Effector memory CD8-positive, alpha-beta T cell (primary cell): ENCODE data around the gene MAT2B.

Experiments
- ATAC-seq: fragments of 150-1000 bp; cut with Tn5 transposase; replicated peaks from 2 replicates; pipeline ENCODE4 v1.10.0; 2021; ENCODE audit warnings: mild to moderate bottlenecking, moderate library complexity
- DNase-seq, 3 experiments: peaks; one replicate each; pipeline ENCODE4 v3.0.0; 2021
- H3K27ac Mint-ChIP-seq, 2 donors: one replicate each; pipeline ENCODE4 v1.8.0; 2022; ENCODE audit warnings: mild to moderate bottlenecking in 2 of 2, mixed read lengths in 2 of 2, moderate library complexity in 2 of 2
- H3K27me3 Mint-ChIP-seq, 2 donors: one replicate each; pipeline ENCODE4 v1.8.0; 2022; ENCODE audit warnings: mixed read lengths in 2 of 2
- H3K36me3 Mint-ChIP-seq: one replicate; pipeline ENCODE4 v1.8.0; 2022; ENCODE audit warnings: mild to moderate bottlenecking, moderate library complexity, mixed read lengths; ENCODE audit not compliant: insufficient read depth
- H3K4me1 Mint-ChIP-seq, 2 donors: one replicate each; pipeline ENCODE4 v1.8.0; 2022; ENCODE audit warnings: low read depth in 2 of 2, mixed read lengths in 2 of 2
- H3K4me3 Mint-ChIP-seq, 2 donors: one replicate each; pipeline ENCODE4 v1.8.0; 2022; ENCODE audit warnings: mild to moderate bottlenecking in 2 of 2, mixed read lengths in 2 of 2, moderate library complexity in 2 of 2
- H3K9me3 Mint-ChIP-seq, 2 donors: one replicate each; pipeline ENCODE4 v1.8.0; 2022; ENCODE audit warnings: mixed read lengths in 2 of 2

Gene MAT2B

GRCh38 chr5:163478982-163479271 lies 26.5 kb upstream of the MAT2B start:
- ATAC-seq (no peak), DNase-seq (no peak)
- Mint-ChIP-seq H3K9me3 (no peaks in the 10 kb centered on the region), H3K36me3 (no peaks in the 10 kb centered on the region), H3K4me1 (no peaks in the 10 kb centered on the region), H3K27me3 (no peaks in the 10 kb centered on the region), H3K27ac (no peak overlapping the region), H3K4me3 (no peak overlapping the region)

GRCh38 chr5:163489055-163489744 lies 16.2 kb upstream of the MAT2B start:
- no peaks in the 10 kb centered on the region for H3K4me1 Mint-ChIP-seq
- H3K4me3 Mint-ChIP-seq, result no peak overlapping the region
- H3K27ac Mint-ChIP-seq, result no peak overlapping the region
- no peaks in the 10 kb centered on the region for H3K36me3 Mint-ChIP-seq
- DNase-seq (no peak), ATAC-seq (peak; percentile 43)
- H3K27me3 Mint-ChIP-seq, result no peaks in the 10 kb centered on the region
- no peaks in the 10 kb centered on the region for H3K9me3 Mint-ChIP-seq

- DNase-seq (no peak), ATAC-seq (no peak)
- Mint-ChIP-seq H3K4me1 (no peaks in the 10 kb centered on the region), H3K9me3 (no peaks in the 10 kb centered on the region), H3K36me3 (no peaks in the 10 kb centered on the region), H3K27ac (no peak overlapping the region), H3K4me3 (no peak overlapping the region), H3K27me3 (no peaks in the 10 kb centered on the region)
These were observed 15.7 kb upstream of the MAT2B start for GRCh38 chr5:163489745-163490075.

- no peaks in the 10 kb centered on the region for H3K9me3 Mint-ChIP-seq
- ATAC-seq (no peak), DNase-seq (no peak)
- H3K27me3 Mint-ChIP-seq, result no peaks in the 10 kb centered on the region
- no peak overlapping the region for H3K27ac Mint-ChIP-seq
- no peaks in the 10 kb centered on the region for H3K36me3 Mint-ChIP-seq
- no peak overlapping the region for H3K4me3 Mint-ChIP-seq
- no peaks in the 10 kb centered on the region for H3K4me1 Mint-ChIP-seq
These were observed 9.1 kb upstream of the MAT2B start for GRCh38 chr5:163496286-163496685.

GRCh38 chr5:163497315-163497714 lies 8.1 kb upstream of the MAT2B start:
- no peak overlapping the region for H3K4me3 Mint-ChIP-seq
- no peaks in the 10 kb centered on the region for H3K9me3 Mint-ChIP-seq
- H3K4me1 Mint-ChIP-seq, result no peaks in the 10 kb centered on the region
- H3K36me3 Mint-ChIP-seq, result no peaks in the 10 kb centered on the region
- DNase-seq (no peak), ATAC-seq (no peak)
- no peaks in the 10 kb centered on the region for H3K27me3 Mint-ChIP-seq
- H3K27ac Mint-ChIP-seq, result no peak overlapping the region

GRCh38 chr5:163498886-163499285 lies 6.5 kb upstream of the MAT2B start:
- Mint-ChIP-seq H3K4me3 (no peak overlapping the region), H3K36me3 (peaks cover 2% of the 10 kb centered on the region), H3K4me1 (peaks cover 9 to 12% of the 10 kb centered on the region in 2 donors), H3K9me3 (no peaks in the 10 kb centered on the region), H3K27me3 (no peaks in the 10 kb centered on the region), H3K27ac (no peak overlapping the region)
- ATAC-seq, result no peak
- no peak for DNase-seq

GRCh38 chr5:163502521-163502920 lies 2.9 kb upstream of the MAT2B start:
- Mint-ChIP-seq H3K4me3 (peak overlapping the region; percentile 91 to 94), H3K27me3 (no peaks in the 10 kb centered on the region), H3K36me3 (peaks cover 33% of the 10 kb centered on the region), H3K27ac (peak overlapping the region; percentile 99), H3K4me1 (peaks cover 24 to 33% of the 10 kb centered on the region in 2 donors), H3K9me3 (no peaks in the 10 kb centered on the region)
- DNase-seq, result no peak
- no peak for ATAC-seq

- H3K36me3 Mint-ChIP-seq, result peaks cover 37% of the 10 kb centered on the region
- no peaks in the 10 kb centered on the region for H3K27me3 Mint-ChIP-seq
- H3K4me3 Mint-ChIP-seq, result peak overlapping the region; percentile 91 to 94
- H3K9me3 Mint-ChIP-seq, result no peaks in the 10 kb centered on the region
- peaks cover 32 to 41% of the 10 kb centered on the region in 2 donors for H3K4me1 Mint-ChIP-seq
- DNase-seq, result peak in 2 of 3 experiments; percentile 12 to 20
- ATAC-seq, result no peak
- peak overlapping the region; percentile 99 for H3K27ac Mint-ChIP-seq
These were observed 2.0 kb upstream of the MAT2B start for GRCh38 chr5:163503106-163504078.

- DNase-seq (peak in 2 of 3 experiments; percentile 18 to 27), ATAC-seq (peak; percentile 6)
- peak overlapping the region; percentile 91 to 94 for H3K4me3 Mint-ChIP-seq
- peak overlapping the region; percentile 99 for H3K27ac Mint-ChIP-seq
- no peaks in the 10 kb centered on the region for H3K27me3 Mint-ChIP-seq
- H3K36me3 Mint-ChIP-seq, result peaks cover 42% of the 10 kb centered on the region
- H3K4me1 Mint-ChIP-seq, result peaks cover 40 to 50% of the 10 kb centered on the region in 2 donors
- no peaks in the 10 kb centered on the region for H3K9me3 Mint-ChIP-seq
These were observed 1.1 kb upstream of the MAT2B start for GRCh38 chr5:163504079-163504931.

- ATAC-seq (no peak), DNase-seq (no peak)
- H3K27ac Mint-ChIP-seq, result peak overlapping the region; percentile 99
- no peaks in the 10 kb centered on the region for H3K9me3 Mint-ChIP-seq
- no peaks in the 10 kb centered on the region for H3K27me3 Mint-ChIP-seq
- H3K36me3 Mint-ChIP-seq, result peaks cover 43% of the 10 kb centered on the region
- H3K4me3 Mint-ChIP-seq, result peak overlapping the region; percentile 91 to 94
- H3K4me1 Mint-ChIP-seq, result peaks cover 42 to 55% of the 10 kb centered on the region in 2 donors
These were observed 411 bp upstream of the MAT2B start for GRCh38 chr5:163505049-163505367.

GRCh38 chr5:163506095-163506457 lies 657 bp downstream of the MAT2B start:
- ATAC-seq (peak; percentile 22), DNase-seq (peak in 1 of 3 experiments; percentile 30)
- H3K36me3 Mint-ChIP-seq, result peaks cover 53% of the 10 kb centered on the region
- peaks cover 48 to 64% of the 10 kb centered on the region in 2 donors for H3K4me1 Mint-ChIP-seq
- H3K4me3 Mint-ChIP-seq, result peak overlapping the region; percentile 91 to 94
- no peaks in the 10 kb centered on the region for H3K27me3 Mint-ChIP-seq
- H3K27ac Mint-ChIP-seq, result peak overlapping the region; percentile 99
- H3K9me3 Mint-ChIP-seq, result no peaks in the 10 kb centered on the region

- Mint-ChIP-seq H3K4me1 (peaks cover 49 to 65% of the 10 kb centered on the region in 2 donors), H3K4me3 (peak overlapping the region; percentile 91 to 94), H3K27me3 (no peaks in the 10 kb centered on the region), H3K36me3 (peaks cover 55% of the 10 kb centered on the region), H3K27ac (peak overlapping the region; percentile 99), H3K9me3 (no peaks in the 10 kb centered on the region)
- no peak for DNase-seq
- ATAC-seq, result no peak
These were observed 1.3 kb downstream of the MAT2B start for GRCh38 chr5:163506726-163507125.

- Mint-ChIP-seq H3K27ac (peak overlapping the region; percentile 99), H3K4me3 (peak overlapping the region; percentile 80 to 94), H3K27me3 (no peaks in the 10 kb centered on the region), H3K4me1 (peaks cover 49 to 59% of the 10 kb centered on the region in 2 donors), H3K9me3 (no peaks in the 10 kb centered on the region), H3K36me3 (peaks cover 75% of the 10 kb centered on the region)
- no peak for ATAC-seq
- DNase-seq, result no peak
These were observed 3.3 kb downstream of the MAT2B start for GRCh38 chr5:163508753-163509152.
